Natural killer cell (primary cell): ENCODE measurements around the gene BORA. TPM values are rescaled to one million over a fixed set of nuclear protein-coding genes. Genes with fewer than 3 reads are reported as not detected.
A peak's percentile ranks its signal among the peaks of the same experiment; 100 is the strongest.

Experiments
- ATAC-seq, 3 donors: fragments of 150-1000 bp in 2 of 3; fragments of 200-7000 bp in 1 of 3; cut with Tn5 transposase; 1 replicate in 1 of 3; 2 replicates in 2 of 3; pipeline ENCODE4 v1.10.0; 2021; ENCODE audit warnings: mild to moderate bottlenecking in 2 of 3, moderate library complexity in 2 of 3
- DNase-seq, 2 donors: peaks; one replicate each; pipeline versions ENCODE4 v3.0.0 to v3.0.0-alpha.2; 2013 to 2021; ENCODE audit warnings: mixed read lengths in 1 of 2
- H3K27ac ChIP-seq: one replicate; pipeline ENCODE4 v1.5.1; 2013; ENCODE audit warnings: mild to moderate bottlenecking, low read length
- H3K27me3 ChIP-seq: one replicate; pipeline ENCODE4 v1.6.1; 2013; ENCODE audit warnings: low read length; ENCODE audit not compliant: control insufficient read depth, insufficient read depth
- H3K36me3 ChIP-seq: one replicate; pipeline ENCODE4 v1.6.1; 2013; ENCODE audit warnings: low read length; ENCODE audit not compliant: control insufficient read depth, insufficient read depth
- H3K4me1 ChIP-seq: one replicate; pipeline ENCODE4 v1.6.1; 2013; ENCODE audit warnings: low read length; ENCODE audit not compliant: control insufficient read depth, insufficient read depth
- H3K4me3 ChIP-seq: one replicate; pipeline ENCODE4 v1.5.1; 2013; ENCODE audit warnings: low read length
- H3K9me3 ChIP-seq: one replicate; pipeline ENCODE4 v1.6.1; 2013; ENCODE audit warnings: low read length; ENCODE audit not compliant: control insufficient read depth, insufficient read depth
- H3K27ac Mint-ChIP-seq, 2 donors: one replicate each; pipeline ENCODE4 v1.8.0; 2022; ENCODE audit warnings: mild to moderate bottlenecking in 2 of 2, mixed read lengths in 2 of 2, moderate library complexity in 1 of 2
- H3K27me3 Mint-ChIP-seq, 2 donors: one replicate each; pipeline ENCODE4 v1.8.0; 2022; ENCODE audit warnings: low read depth in 2 of 2, mixed read lengths in 2 of 2
- H3K36me3 Mint-ChIP-seq: one replicate; pipeline ENCODE4 v1.8.0; 2022; ENCODE audit warnings: mixed read lengths
- H3K4me1 Mint-ChIP-seq, 2 donors: one replicate each; pipeline ENCODE4 v1.8.0; 2022; ENCODE audit warnings: mixed read lengths in 2 of 2
- H3K4me3 Mint-ChIP-seq: one replicate; pipeline ENCODE4 v1.8.0; 2022; ENCODE audit warnings: mild to moderate bottlenecking, moderate library complexity, mixed read lengths
- H3K9me3 Mint-ChIP-seq, 2 donors: one replicate each; pipeline ENCODE4 v1.8.0; 2022; ENCODE audit warnings: mixed read lengths in 2 of 2
- CTCF ChIP-seq: fragments of 200-600 bp; IDR thresholded peaks from one replicate; pipeline ENCODE4 v1.8.0; 2022; ENCODE audit warnings: antibody characterized with exemption
- WGBS: methylation state at CpG from one replicate; pipeline ENCODE4 v1.1.7; 2013; ENCODE audit warnings: missing lambda C conversion rate; ENCODE audit not compliant: insufficient coverage; 5-methylcytosine and 5-hydroxymethylcytosine counted together
- intact Hi-C: fragments of 100-400 bp; cut with micrococcal nuclease; formaldehyde crosslinking; loops from one replicate; pipeline ENCODE4 v1.14.2; 2022
- total RNA-seq, 4 donors: library from RNA; stranded (reverse); fragments of 120-200 nt in 1 of 4; gene quantifications; one replicate each; pipeline versions ENCODE4 v1.2.3 to v1.2.4, GENCODE V29; 2013 to 2022

Gene BORA
- total RNA-seq, 3 donors from 2014 or later (not counting 1 experiment from before 2014, with no cell fraction given): 4.9 to 7.4 (median 5.5) TPM

GRCh38 chr13:72754111-72754510 is 26.4 kb downstream of the BORA start:
- WGBS: 99% methylated on average over 6 of the region's 6 CpGs
- H3K4me3 ChIP-seq: no peak overlapping the region
- Mint-ChIP-seq H3K36me3 (peaks cover 3% of the 10 kb centered on the region), H3K4me1 (peaks cover 6 to 23% of the 10 kb centered on the region in 2 donors), H3K4me3 (no peak overlapping the region), H3K27me3 (no peaks in the 10 kb centered on the region), H3K9me3 (no peaks in the 10 kb centered on the region), H3K27ac (no peak overlapping the region)
- no peak overlapping the region for H3K27ac ChIP-seq
- H3K9me3 ChIP-seq: no peaks in the 10 kb centered on the region
- H3K36me3 ChIP-seq: peaks cover 58% of the 10 kb centered on the region
- DNase-seq (no peak), ATAC-seq (no peak)
- TF ChIP-seq CTCF: no peak
- intact Hi-C loops: no loop called here
- H3K27me3 ChIP-seq: no peaks in the 10 kb centered on the region
- H3K4me1 ChIP-seq: no peaks in the 10 kb centered on the region

- no peaks in the 10 kb centered on the region for H3K4me1 ChIP-seq
- TF ChIP-seq CTCF: no peak
- no peak for DNase-seq
- ATAC-seq: peak in 1 of 3 donors; percentile 24
- no peaks in the 10 kb centered on the region for H3K27me3 ChIP-seq
- WGBS: 88% methylated on average over 3 of the region's 4 CpGs
- H3K27me3 Mint-ChIP-seq: no peaks in the 10 kb centered on the region
- H3K36me3 ChIP-seq: peaks cover 83% of the 10 kb centered on the region
- intact Hi-C loops: no loop called here
- no peak overlapping the region for H3K27ac Mint-ChIP-seq
- H3K9me3 Mint-ChIP-seq: no peaks in the 10 kb centered on the region
- no peak overlapping the region for H3K4me3 ChIP-seq
- H3K4me1 Mint-ChIP-seq: no peaks in the 10 kb centered on the region
- H3K36me3 Mint-ChIP-seq: peaks cover 15% of the 10 kb centered on the region
- no peaks in the 10 kb centered on the region for H3K9me3 ChIP-seq
- no peak overlapping the region for H3K27ac ChIP-seq
- H3K4me3 Mint-ChIP-seq: no peak overlapping the region
These were observed 30.2 kb downstream of the BORA start for GRCh38 chr13:72757792-72758535.

GRCh38 chr13:72760189-72760588 is 32.5 kb downstream of the BORA start:
- no peak overlapping the region for H3K4me3 Mint-ChIP-seq
- intact Hi-C loops: no loop called here
- DNase-seq (no peak), ATAC-seq (no peak)
- Histone ChIP-seq H3K4me1 (no peaks in the 10 kb centered on the region), H3K4me3 (no peak overlapping the region), H3K27ac (no peak overlapping the region), H3K27me3 (no peaks in the 10 kb centered on the region), H3K36me3 (peaks cover 90% of the 10 kb centered on the region), H3K9me3 (no peaks in the 10 kb centered on the region)
- H3K27me3 Mint-ChIP-seq: no peaks in the 10 kb centered on the region
- no peaks in the 10 kb centered on the region for H3K4me1 Mint-ChIP-seq
- no peak for TF ChIP-seq CTCF
- H3K9me3 Mint-ChIP-seq: no peaks in the 10 kb centered on the region
- H3K36me3 Mint-ChIP-seq: peaks cover 15% of the 10 kb centered on the region
- H3K27ac Mint-ChIP-seq: no peak overlapping the region
- 96% methylated on average over 2 of the region's 3 CpGs for WGBS

- Mint-ChIP-seq H3K27ac (no peak overlapping the region), H3K4me1 (no peaks in the 10 kb centered on the region), H3K27me3 (no peaks in the 10 kb centered on the region), H3K4me3 (no peak overlapping the region), H3K36me3 (peaks cover 33% of the 10 kb centered on the region), H3K9me3 (no peaks in the 10 kb centered on the region)
- intact Hi-C loops: no loop called here
- no peak for ATAC-seq
- Histone ChIP-seq H3K4me3 (no peak overlapping the region), H3K9me3 (no peaks in the 10 kb centered on the region), H3K4me1 (no peaks in the 10 kb centered on the region), H3K36me3 (peaks cover 99% of the 10 kb centered on the region), H3K27me3 (no peaks in the 10 kb centered on the region), H3K27ac (no peak overlapping the region)
- 92% methylated on average over 1 of the region's 2 CpGs for WGBS
- DNase-seq: no peak
- TF ChIP-seq CTCF: no peak
These were observed 35.7 kb downstream of the BORA start for GRCh38 chr13:72763411-72763810.
